Measurements from ENCODE around the gene TRIM65.

TRIM65 gene

GRCh38 chr17:75915268-75915667, 18.5 kb upstream of the TRIM65 start:
- no peak for DNase-seq

- DNase-seq: no peak
Measured at GRCh38 chr17:75914643-75915267, 18.0 kb upstream of the TRIM65 start.

- DNase-seq: no peak
Measured at GRCh38 chr17:75913537-75914210, 16.9 kb upstream of the TRIM65 start.

- no peak for DNase-seq
Measured at GRCh38 chr17:75910699-75911098, 13.9 kb upstream of the TRIM65 start.

- no peak for DNase-seq
Measured at GRCh38 chr17:75909812-75910274, 13.1 kb upstream of the TRIM65 start.

- DNase-seq: no peak
Measured at GRCh38 chr17:75909051-75909811, 12.5 kb upstream of the TRIM65 start.

GRCh38 chr17:75908201-75908600, 11.4 kb upstream of the TRIM65 start:
- DNase-seq: no peak

GRCh38 chr17:75906143-75906884, 9.6 kb upstream of the TRIM65 start:
- no peak for DNase-seq

GRCh38 chr17:75904749-75905521, 8.2 kb upstream of the TRIM65 start, which contains the start of gene MRPL38:
Gene MRPL38, minus strand, starts transcription at chr17:75904884. Its CDS starts 9 bp downstream, at chr17:75904875.
- peak; percentile 95 for DNase-seq

GRCh38 chr17:75902406-75902805, 5.7 kb upstream of the TRIM65 start:
- no peak for DNase-seq

- no peak for DNase-seq
Measured at GRCh38 chr17:75901727-75902126, 5.0 kb upstream of the TRIM65 start.

- no peak for DNase-seq
Measured at GRCh38 chr17:75900691-75901533, 4.2 kb upstream of the TRIM65 start.

GRCh38 chr17:75899767-75900468, 3.2 kb upstream of the TRIM65 start:
- DNase-seq: no peak

GRCh38 chr17:75899353-75899752, 2.6 kb upstream of the TRIM65 start:
- DNase-seq: no peak

- DNase-seq: no peak
Measured at GRCh38 chr17:75898791-75899190, 2.0 kb upstream of the TRIM65 start.

- DNase-seq: no peak
Measured at GRCh38 chr17:75898065-75898464, 1.3 kb upstream of the TRIM65 start.

GRCh38 chr17:75897160-75898019, 639 bp upstream of the TRIM65 start:
- DNase-seq: no peak

GRCh38 chr17:75895370-75896155, 1.2 kb downstream of the TRIM65 start:
- no peak for DNase-seq

All from right forelimb (tissue), 1 donor.